ENCODE measurements around the gene SOWAHA.

SOWAHA gene

GRCh38 chr5:132816554-132816953, 3.5 kb downstream of the SOWAHA start:
- Histone ChIP-seq H2AFZ (ENCODE audit: low read depth, low read length, severe bottlenecking) (no peak overlapping the region), H3K9me2 (replicated peaks; ENCODE audit: insufficient read depth, low read length) (no peaks in the 10 kb centered on the region), H3K4me3 (ENCODE audit: insufficient read depth, low read length, poor library complexity, severe bottlenecking) (no peak overlapping the region), H3K36me3 (ENCODE audit: low read length) (no peaks in the 10 kb centered on the region), H3K27me3 (ENCODE audit: low read length) (no peaks in the 10 kb centered on the region), H3K9me3 (ENCODE audit: insufficient read depth, low read length) (no peaks in the 10 kb centered on the region), H4K20me1 (ENCODE audit: low read depth, low read length) (no peaks in the 10 kb centered on the region), H3K9ac (ENCODE audit: low read length) (no peak overlapping the region), H3K4me2 (ENCODE audit: low read depth, low read length, poor library complexity, severe bottlenecking) (no peak overlapping the region), H3F3A (ENCODE audit: insufficient read depth) (no peaks in the 10 kb centered on the region), H3K79me2 (ENCODE audit: insufficient read depth, low read length) (no peaks in the 10 kb centered on the region), H3K27ac (ENCODE audit: low read depth, low read length) (no peak overlapping the region)
- TF ChIP-seq EZH2phosphoT487 (conservative IDR thresholded peaks at IDR 0.05; ENCODE audit: low read length): no peak
- no peak for TF ChIP-seq CTCF (IDR thresholded peaks at IDR 0.05; ENCODE audit: insufficient read depth, low read length, poor library complexity, severe bottlenecking)

GRCh38 chr5:132817011-132817410, 3.9 kb downstream of the SOWAHA start:
- H3K27me3 ChIP-seq (ENCODE audit: low read length): no peaks in the 10 kb centered on the region

GRCh38 chr5:132819468-132819867, 6.4 kb downstream of the SOWAHA start:
- Histone ChIP-seq H3K27me3 (ENCODE audit: low read length) (no peaks in the 10 kb centered on the region), H4K20me1 (ENCODE audit: low read depth, low read length) (no peaks in the 10 kb centered on the region), H3K79me2 (ENCODE audit: insufficient read depth, low read length) (no peaks in the 10 kb centered on the region), H3K4me3 (ENCODE audit: insufficient read depth, low read length, poor library complexity, severe bottlenecking) (no peak overlapping the region), H3K27ac (ENCODE audit: low read depth, low read length) (no peak overlapping the region), H3F3A (ENCODE audit: insufficient read depth) (no peaks in the 10 kb centered on the region), H3K9me3 (ENCODE audit: insufficient read depth, low read length) (no peaks in the 10 kb centered on the region), H3K9ac (ENCODE audit: low read length) (no peak overlapping the region), H3K4me2 (ENCODE audit: low read depth, low read length, poor library complexity, severe bottlenecking) (no peak overlapping the region), H3K9me2 (replicated peaks; ENCODE audit: insufficient read depth, low read length) (no peaks in the 10 kb centered on the region), H3K36me3 (ENCODE audit: low read length) (no peaks in the 10 kb centered on the region), H2AFZ (ENCODE audit: low read depth, low read length, severe bottlenecking) (no peak overlapping the region)
- TF ChIP-seq EZH2phosphoT487 (conservative IDR thresholded peaks at IDR 0.05; ENCODE audit: low read length) (no peak), CTCF (IDR thresholded peaks at IDR 0.05; ENCODE audit: insufficient read depth, low read length, poor library complexity, severe bottlenecking) (no peak)

More at GRCh38 chr5:132817011-132817410, 3.9 kb downstream of the SOWAHA start:
- Histone ChIP-seq H4K20me1 (ENCODE audit: low read depth, low read length) (no peaks in the 10 kb centered on the region), H3F3A (ENCODE audit: insufficient read depth) (no peaks in the 10 kb centered on the region), H3K9me3 (ENCODE audit: insufficient read depth, low read length) (no peaks in the 10 kb centered on the region), H3K4me3 (ENCODE audit: insufficient read depth, low read length, poor library complexity, severe bottlenecking) (no peak overlapping the region), H3K27ac (ENCODE audit: low read depth, low read length) (no peak overlapping the region), H3K9ac (ENCODE audit: low read length) (no peak overlapping the region), H3K79me2 (ENCODE audit: insufficient read depth, low read length) (no peaks in the 10 kb centered on the region), H3K9me2 (replicated peaks; ENCODE audit: insufficient read depth, low read length) (no peaks in the 10 kb centered on the region), H2AFZ (ENCODE audit: low read depth, low read length, severe bottlenecking) (no peak overlapping the region), H3K4me2 (ENCODE audit: low read depth, low read length, poor library complexity, severe bottlenecking) (no peak overlapping the region), H3K36me3 (ENCODE audit: low read length) (no peaks in the 10 kb centered on the region)
- TF ChIP-seq EZH2phosphoT487 (conservative IDR thresholded peaks at IDR 0.05; ENCODE audit: low read length): no peak
- no peak for TF ChIP-seq CTCF (IDR thresholded peaks at IDR 0.05; ENCODE audit: insufficient read depth, low read length, poor library complexity, severe bottlenecking)
